Right forelimb (tissue), 1 donor: ENCODE results near the gene PCYT1B.
"Not testable (repeated sequence)": the region's sequence is repeated elsewhere in the genome, so short reads cannot be mapped to it uniquely, and the experiment has no call there.

Experiments used
- DNase-seq: peaks from one replicate; pipeline ENCODE4 v3.0.0-alpha.2; 2018

Gene PCYT1B

DNA sequence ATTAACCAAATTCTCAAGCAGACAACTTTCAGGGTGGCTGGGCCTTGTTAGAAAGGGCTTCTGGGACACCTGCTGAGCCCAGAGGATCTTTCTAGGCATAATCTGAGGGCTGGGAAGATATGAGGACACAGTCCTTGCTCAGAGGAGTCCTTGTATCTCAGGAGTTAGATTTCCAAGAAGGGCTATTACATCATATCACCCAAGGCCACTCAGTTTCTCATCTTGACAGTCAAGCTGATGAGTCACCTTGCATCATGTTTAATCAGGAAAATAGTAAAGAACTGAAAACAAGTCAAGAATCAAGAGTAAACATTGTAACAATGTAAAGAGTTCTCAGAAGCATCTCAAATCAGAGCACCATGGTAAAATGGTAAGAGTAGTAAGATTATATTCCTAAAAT, 4.0 kb downstream of the PCYT1B start:
- DNase-seq = no peak

DNA sequence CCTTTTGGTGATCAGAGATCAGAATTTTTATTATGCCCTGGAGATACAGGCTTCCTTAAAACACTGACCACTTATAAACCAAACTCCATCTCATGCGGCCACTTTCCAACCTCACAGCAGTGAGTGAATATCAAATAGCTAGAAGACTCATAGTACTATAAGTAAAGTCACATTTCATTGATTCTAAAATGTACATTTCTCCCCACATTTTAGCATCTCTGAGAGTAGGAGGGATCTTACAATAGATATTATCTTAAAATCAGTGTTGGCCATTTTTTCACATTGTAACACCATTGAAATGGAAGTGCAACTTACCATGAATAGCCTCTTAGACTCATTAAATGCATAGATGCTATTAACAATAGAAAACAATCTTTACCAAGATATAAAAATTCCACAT, 17.4 kb downstream of the PCYT1B start:
- no peak for DNase-seq

DNA sequence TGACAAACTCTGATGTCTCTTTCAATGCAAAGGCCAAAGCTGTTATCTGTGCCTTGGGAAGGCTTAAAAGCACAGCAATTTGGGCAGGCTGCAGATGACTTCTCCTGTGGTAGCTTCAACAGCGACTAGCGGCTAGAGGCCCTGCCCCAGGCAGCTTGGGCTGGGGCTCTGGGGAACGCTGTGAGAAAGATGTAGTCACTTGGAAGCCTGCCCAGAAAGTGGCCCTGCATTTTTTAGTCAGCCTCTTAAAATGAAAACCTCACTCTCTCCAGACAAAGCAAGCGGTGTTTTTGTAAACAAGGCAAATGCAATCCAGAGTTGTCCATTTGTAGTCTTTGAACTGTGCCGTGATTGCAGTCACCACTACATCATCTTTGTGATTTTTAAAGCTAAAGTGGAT, 27.5 kb downstream of the PCYT1B start:
- DNase-seq = no peak

DNA sequence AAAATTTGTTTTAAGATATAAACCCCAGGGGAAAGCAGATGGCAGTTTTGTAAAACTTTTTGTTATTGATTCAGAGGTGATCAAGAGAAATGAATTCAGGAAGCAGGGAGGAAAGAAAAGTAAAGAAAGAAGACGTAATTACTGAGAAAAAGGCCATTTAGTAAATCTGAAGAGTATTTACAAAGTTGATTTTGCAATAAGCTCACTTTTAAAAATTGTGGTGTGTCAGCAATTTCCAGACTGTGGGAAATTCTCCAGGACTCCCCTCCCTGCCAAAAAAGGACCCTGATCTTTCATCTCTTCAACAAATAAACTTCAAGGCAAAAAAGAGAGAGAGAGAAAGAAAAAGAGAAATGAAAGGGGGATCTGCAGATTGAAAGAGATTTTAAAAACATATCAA, 36.6 kb downstream of the PCYT1B start:
- no peak for DNase-seq

DNA sequence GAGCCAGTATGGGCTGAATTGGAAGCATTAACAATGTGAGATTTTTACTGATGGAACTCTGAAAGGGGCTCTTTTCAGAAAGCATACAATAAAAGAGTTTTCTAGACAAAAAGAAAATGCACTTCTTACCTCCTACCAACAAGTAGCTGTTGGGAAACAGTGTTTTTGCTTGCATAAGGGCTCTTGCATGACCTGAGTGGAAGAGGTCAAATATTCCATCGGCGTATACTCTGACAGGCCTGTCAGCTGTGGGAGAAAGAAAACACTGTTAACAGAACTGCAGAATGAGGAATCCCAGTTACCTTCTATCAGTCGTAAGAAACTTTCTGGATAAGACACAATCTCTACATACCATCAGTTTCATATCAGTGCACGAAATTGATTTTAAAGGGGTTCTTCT, 39.5 kb downstream of the PCYT1B start:
- DNase-seq = no peak

DNA sequence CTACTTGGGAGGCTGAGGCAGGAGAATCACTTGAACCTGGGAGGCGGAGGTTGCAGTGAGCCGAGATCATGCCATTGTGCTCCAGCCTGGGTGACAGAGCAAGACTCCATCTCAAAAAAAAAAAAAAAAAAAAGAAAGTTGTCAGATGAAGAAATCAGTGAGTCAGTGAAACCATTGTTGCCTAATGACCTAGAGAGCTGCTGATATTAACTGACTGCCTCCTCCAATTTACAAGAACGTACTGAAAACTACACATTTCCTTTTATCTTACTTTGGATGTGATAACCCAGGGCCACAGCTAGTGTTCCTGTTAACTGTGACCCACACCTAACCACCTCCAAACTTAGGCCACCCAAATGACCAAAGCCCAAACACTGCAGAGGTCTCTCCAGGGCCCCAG, 41.2 kb downstream of the PCYT1B start:
- DNase-seq = not testable (repeated sequence)

DNA sequence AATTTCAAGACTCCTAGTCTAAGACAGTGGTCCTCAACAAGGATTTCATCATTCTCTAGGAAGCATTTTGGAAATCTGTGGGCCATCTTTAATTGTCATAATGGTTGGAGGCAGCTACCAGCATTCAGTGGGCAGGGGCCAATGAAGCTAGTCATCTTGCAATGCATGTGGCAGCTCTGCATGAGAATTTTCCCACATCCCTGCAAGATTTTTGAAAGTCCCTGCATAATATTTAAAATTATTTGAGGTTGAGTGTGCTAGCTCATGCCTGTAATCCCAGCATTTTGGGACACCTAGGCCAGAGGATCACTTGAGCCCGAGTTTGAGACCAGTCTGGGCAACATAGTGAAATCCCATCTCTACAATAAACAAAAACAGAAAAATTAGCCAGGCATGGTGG, 44.0 kb downstream of the PCYT1B start:
- DNase-seq = no peak

DNA sequence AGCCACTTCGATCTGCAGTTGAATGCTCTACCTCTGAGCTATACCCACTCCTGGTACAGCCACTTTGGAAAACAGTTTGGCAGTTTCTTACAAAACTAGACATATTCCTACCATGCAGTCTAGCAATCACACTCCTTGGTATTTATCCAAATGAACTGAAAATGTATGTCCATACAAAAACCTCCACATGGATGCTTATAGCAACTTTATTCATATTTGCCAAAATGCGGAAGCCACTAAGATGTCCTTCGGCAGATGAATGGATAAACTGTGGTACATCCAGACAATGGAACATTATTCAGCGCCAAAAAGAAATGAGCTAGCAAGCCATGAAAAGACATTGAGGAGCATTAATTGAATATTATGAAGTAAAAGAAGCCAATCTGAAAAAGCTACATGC, 45.3 kb downstream of the PCYT1B start:
- DNase-seq = no peak

DNA sequence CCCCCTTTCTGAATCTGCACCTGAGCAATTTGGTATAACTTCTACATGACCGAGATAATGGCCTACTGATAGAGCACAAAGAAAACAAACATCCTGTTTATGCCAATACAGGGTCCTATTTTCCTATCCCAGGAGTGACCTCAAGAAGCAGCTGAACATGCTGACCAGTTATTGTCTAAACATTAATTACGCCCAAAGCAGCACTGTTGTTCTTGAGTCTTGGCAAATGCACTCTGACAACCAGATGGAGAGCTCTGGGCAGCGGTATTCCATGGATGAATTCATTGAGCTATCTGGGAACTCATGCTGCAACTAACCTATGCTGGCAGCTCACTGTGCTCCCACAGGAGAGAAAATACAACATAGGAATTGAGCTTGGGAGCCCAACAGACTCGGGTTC, 52.6 kb downstream of the PCYT1B start:
- DNase-seq = no peak

DNA sequence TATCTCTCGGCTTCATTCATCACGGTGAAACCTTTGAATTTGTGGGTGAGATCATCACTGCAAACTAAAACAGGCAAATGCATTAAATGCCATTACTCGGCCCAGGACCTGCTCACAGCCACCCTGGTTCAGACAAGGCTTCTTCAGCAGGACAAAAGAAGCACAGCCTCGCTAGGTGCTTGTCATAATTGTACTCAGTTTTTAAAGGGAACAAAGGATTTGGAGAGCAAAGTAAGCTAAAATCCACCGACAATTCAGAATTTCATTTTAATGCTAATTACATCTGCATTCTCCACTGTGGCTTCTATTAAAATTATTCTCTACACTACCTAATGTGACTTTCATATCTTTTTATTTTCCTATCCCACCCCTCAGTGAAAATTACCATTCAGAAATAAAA, 57.0 kb downstream of the PCYT1B start:
- DNase-seq = no peak

DNA sequence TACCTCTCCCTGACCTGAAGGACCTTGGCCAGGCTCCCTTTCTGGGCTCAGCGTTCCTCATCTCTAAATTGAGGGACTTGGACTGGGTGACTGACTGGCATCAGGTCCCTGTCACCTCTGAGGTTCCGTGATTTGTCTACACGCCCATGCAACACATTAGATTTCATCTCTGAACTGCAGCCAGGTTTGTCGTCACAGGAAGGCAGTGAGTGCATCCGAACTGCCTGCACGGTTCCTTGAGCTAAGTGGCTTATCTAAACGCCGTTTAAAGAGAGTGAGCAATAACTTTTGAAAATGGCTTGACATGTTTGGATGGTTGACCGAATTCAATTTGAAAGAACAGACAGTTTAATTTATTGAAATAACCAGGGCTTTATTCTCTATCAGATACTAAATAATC, 70.1 kb downstream of the PCYT1B start:
- DNase-seq = no peak

DNA sequence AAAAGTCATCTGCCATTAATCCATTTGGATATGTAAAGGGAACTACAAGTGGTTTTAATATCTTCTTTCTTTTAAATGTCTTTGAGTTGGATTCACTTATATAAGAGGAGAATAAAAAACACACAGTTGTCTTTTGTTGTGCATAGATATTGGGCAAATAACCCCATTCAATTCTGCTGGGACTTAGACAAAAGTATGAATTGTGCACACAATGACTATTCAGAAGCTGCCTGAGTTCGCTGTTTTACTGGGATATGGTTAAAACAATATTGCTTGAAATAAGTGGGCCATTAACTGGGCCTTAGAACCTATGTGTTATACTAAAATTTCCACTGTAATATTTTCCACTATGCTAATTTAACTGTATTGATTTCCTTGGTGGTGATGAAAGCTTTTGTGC, 71.7 kb downstream of the PCYT1B start:
- no peak for DNase-seq

DNA sequence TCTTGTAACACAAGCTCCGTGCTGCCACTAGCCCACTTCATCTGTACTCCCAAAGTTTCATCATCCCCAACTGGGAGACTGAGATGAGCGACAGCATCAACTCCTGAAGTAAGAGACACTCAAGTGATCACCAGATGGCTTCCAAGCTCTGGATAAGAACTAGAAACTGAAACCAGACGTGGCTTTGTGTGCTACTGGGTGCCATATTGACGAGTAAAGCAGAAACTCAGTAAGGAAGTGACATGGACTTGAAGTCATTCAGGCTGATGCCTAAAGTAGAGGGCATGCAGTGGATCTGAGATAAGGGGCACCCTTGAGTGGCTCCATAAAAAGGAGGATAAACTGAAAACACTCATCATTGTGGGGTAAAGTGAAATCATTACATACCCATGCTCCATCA, 72.4 kb downstream of the PCYT1B start:
- no peak for DNase-seq

DNA sequence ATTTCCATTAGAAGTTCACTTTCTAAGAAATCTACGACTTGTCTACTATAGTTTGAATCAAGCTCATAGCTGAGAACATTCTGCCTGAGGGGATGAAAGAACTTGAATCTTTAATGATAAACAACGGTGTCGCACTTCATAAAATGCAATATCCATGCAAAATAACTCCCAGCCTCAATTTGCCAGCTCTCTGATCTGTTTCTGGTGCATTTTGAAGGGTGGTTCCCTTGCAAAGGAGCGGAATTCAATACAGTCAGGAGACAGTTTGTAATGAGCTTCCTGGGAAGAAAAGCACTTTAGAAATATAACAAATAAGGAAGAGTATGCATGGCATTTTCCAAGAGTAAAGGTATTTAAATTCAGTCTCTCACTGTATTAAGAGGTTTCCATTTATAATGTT, 80.0 kb downstream of the PCYT1B start:
- DNase-seq = no peak

DNA sequence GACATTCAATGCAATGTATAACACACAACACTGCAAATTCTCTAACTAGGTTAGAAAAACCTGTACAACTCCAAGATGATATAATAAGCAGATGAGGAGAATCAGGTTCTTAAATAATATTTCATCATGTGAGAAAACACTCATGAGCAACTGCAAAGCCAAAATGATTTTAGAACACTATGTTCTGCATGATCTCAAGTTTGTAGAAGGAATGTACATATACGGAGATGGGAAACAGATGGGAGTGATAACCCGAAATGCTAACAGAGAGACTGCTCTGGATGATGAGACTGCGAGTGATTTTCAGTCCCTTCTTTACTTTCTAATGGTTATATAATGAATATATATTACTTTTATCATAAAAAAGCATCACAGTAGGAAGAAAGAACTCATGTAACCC, 80.9 kb downstream of the PCYT1B start:
- DNase-seq = no peak

DNA sequence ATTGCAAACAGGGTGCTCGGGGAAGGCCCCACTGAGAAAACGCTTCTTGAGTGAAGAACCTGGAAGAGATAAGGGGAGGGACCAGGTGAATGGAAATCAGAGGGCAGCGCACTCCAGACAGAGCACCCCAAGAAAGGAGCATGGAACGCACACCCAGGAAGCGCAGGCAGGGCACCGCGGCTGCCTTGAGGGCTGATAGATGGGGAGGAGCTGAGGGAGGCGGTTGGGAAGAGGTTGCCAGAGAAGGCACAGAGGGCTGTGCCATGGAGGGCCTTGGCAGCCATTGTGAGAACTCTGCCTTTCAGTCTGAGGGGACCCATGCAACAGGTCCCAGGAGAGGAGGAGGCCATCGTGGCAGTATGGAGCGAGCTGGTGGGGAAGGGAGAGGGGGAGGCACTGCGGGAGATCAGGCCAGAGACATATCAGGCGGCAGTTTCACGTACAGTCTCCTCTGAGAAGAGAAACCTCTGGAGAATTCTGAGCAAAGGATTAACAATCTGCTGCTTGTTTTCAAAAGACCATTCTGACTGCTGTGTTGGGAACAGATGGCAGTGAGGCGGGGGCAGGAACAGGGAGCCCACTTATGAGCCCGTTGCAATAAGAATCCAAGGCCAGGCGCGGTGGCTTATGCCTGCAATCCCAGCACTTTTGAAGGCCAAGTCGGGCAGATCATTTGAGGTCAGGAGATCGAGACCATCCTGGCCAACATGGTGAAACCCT, 83.7 kb downstream of the PCYT1B start:
- no peak for DNase-seq

DNA sequence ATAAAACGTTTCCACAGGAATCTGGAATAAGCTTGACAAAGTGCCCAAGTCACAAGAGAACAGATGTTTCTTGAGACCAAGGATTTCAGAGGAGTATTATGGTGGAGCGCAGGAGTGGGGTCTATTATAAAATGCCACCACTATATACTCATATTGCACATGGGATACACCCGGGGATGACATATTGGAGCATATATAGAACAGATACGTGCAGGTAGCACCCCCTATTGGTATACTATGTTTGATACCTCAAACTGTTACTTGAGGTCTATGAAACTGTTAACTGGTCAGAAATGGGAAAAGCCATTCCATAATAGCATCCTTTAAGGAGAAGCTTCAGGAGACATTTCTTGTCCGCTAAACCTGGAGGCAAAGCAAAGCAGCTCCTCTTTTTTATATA, 86.0 kb downstream of the PCYT1B start:
- DNase-seq = no peak

DNA sequence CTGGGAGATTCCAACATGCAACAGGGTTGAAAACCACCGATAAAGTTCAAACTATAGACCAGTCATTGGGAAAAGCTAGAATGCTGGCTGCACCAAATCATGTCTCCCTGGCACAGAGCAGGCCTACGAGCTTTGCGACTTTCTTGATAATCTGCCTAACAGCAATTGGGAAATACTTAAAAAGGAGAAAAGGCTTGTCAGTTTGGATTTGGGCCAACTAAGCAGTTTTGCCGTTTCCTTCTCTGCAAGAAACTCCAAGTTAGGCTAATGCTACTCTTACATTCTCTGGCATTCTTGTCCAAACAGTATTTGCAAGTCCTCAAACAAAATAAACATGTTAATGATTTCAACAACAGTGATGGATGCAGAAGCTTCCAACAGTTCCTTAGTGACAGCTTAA, 94.1 kb downstream of the PCYT1B start:
- no peak for DNase-seq

DNA sequence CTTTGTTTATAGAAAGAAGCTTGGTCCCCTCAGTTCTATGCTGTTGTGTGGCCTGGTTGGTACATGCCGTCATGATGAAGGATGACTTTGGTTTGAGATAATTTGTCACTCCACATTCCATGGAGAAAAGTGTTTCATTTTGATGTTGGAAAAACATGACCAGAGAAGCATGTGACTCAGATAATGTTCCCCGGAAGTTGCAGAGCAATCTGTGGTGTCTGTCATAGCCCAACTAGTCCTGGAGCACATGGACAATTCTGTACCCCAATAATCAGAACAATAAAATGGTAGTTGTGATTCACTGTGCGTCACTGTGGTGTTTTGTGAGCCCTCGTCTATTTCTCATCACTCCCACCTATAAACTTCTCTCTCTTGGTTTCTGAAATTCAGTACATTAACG, 97.0 kb downstream of the PCYT1B start:
- DNase-seq = no peak

DNA sequence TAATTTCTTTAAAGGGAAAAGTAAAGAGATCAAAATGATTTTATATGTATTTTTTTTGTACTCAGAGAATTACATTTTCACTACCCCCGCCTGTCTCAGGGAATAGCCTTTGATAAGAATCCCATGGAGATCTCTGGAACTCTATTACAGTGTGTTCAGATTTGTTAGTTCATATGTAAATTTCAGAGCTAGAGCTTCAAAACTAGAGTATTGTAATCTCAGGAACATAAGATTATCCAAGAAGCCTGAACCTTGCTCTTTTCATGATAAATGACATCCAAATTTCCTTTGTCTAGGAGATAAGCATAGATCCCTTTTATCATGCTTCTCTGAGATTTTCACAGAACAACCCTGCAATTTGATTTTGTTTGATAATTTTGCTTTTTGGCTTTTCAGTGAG, 99.2 kb downstream of the PCYT1B start:
- no peak for DNase-seq

DNA sequence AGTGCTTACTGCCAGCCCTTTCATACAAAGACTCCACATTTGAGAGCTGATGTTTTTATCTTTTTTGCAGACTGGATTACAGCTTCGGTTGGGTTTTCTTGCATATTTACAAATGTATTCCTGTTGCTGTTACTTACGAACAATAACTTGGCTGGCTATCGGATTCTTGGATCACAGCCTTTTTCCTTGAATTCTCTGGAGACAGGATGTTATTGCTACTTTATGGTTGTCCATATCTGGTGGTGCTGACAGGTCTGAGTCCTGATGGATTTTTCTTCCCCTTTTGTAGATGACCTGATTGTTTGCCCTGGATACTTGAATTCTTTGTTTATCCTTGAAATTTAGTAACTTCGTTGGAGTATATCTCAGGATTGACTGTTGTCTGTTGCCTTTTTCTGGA, 104.4 kb downstream of the PCYT1B start:
- DNase-seq = no peak

DNA sequence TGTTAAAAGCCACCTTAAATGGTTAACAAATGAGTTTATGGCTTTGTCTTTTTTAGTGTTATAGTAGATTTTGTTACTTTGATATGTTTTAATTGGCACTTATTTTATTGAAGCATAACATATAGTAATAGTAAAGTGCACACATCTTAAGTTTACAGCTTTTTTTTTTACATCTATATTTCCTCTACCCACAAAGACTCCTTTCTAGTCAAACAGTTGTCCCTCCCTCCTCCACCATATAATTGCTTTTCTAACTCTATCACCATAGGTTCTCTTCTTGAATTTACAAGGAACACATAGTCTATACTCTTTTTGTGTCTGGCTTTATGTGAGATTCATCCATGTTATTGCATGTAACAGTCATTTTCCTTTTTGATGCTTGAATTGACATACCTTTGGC, 110.6 kb downstream of the PCYT1B start:
- DNase-seq = no peak

DNA sequence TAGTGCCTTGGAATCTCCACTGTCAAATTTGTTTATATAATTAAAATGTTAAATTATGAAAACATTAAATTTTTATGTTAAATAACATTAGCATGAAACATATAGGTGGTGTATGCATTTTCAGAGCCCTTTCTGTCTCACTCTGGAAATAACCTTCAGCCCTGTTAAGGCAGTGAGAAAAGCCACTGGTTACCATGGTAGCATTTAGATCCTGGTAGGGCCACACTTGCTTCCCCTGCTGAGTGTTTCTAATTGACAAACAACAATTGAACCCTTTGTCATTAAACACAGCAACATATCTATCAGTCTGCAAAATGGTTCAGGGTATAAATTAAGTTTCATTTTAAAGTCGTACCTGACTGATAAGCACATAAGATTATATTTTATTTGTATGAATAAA, 118.5 kb downstream of the PCYT1B start:
- DNase-seq = no peak

DNA sequence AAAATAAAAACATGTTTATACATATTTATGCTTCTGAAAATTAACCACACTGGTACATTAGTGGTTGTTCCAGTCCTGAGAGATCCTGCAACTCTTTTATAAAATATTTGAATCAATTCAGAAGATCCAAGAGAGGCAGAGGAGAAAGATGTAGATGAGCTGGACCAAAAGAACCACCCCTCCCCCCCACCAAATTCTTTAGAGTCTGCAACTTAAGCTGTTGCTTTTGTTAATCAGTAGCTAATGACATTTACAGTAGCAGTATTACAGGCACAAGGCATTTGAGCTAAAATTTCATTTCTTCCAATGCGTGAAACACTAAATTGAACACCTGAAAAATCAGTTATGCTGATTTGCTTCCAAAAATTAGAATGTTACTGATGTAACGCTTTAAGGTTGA, 120.5 kb downstream of the PCYT1B start:
- DNase-seq = no peak

DNA sequence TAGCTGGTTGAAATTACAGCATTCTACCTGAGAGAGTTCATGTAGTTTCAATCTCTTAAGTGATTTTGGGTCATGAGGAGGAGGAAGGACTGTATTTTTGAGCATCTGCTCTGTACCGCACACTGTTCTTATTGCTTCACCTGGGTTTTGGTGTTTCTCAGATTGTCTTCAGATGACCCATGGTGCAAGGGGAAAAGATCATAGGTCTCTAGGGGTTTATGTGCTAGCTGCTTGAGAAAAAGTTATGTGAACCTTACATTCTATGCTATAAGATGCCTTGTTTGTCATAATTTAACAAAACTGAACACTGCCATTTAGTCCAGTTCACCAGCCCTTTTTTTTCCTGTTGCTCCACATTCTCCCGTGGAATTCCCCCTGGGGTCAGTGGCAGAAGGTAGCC, 121.7 kb downstream of the PCYT1B start:
- DNase-seq = no peak

DNA sequence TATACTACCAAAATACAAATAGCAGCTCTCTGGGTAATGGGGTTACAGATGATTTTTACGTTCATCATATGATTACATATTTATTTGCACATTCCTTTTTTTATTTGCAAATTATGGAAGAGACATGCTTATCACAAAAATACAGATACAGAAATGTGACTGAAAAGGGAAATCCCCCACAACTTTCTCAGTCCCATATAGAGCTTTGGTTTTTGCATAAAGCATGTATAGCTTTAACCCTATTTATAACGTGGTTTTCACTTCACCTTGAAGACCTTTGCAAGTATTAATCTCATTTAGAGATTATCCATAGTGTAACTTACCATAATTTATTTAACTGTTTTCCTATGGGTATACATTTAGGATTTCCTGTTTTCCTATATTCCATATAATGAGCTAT, 126.7 kb downstream of the PCYT1B start:
- no peak for DNase-seq
